Mesodermal cell (in vitro differentiated cells): Measurements from ENCODE around the gene EPB41L4A.

ENCODE experiments used
- H3K27ac ChIP-seq: 2 replicates; pipeline ENCODE4 v1.7.0; 2013; ENCODE audit warnings: mild to moderate bottlenecking, low read depth, low read length, moderate library complexity; ENCODE audit not compliant: severe bottlenecking
- H3K36me3 ChIP-seq: 2 replicates; pipeline ENCODE4 v1.7.1; 2013; ENCODE audit warnings: mild to moderate bottlenecking, low read length, moderate library complexity; ENCODE audit not compliant: control insufficient read depth, insufficient read depth
- H3K4me1 ChIP-seq: one replicate; pipeline ENCODE4 v1.7.1; 2013; ENCODE audit warnings: mild to moderate bottlenecking, low read length; ENCODE audit not compliant: insufficient read depth, control insufficient read depth, poor library complexity, severe bottlenecking
- H3K4me3 ChIP-seq: 2 replicates; pipeline ENCODE4 v1.7.0; 2013; ENCODE audit warnings: low read length, control low read depth, mild to moderate bottlenecking; ENCODE audit not compliant: insufficient read depth, poor library complexity, severe bottlenecking; ENCODE audit errors: extremely low read depth
- H3K9me3 ChIP-seq: 2 replicates; pipeline ENCODE4 v1.7.1; 2013; ENCODE audit warnings: mild to moderate bottlenecking, low read length, moderate library complexity; ENCODE audit not compliant: control insufficient read depth
- WGBS, 2 experiments: methylation state at CpG; one replicate each; pipeline ENCODE4 v1.1.5; 2013; ENCODE audit warnings: missing lambda C conversion rate in 2 of 2; ENCODE audit not compliant: insufficient coverage in 2 of 2; 5-methylcytosine and 5-hydroxymethylcytosine counted together

The EPB41L4A gene

DNA sequence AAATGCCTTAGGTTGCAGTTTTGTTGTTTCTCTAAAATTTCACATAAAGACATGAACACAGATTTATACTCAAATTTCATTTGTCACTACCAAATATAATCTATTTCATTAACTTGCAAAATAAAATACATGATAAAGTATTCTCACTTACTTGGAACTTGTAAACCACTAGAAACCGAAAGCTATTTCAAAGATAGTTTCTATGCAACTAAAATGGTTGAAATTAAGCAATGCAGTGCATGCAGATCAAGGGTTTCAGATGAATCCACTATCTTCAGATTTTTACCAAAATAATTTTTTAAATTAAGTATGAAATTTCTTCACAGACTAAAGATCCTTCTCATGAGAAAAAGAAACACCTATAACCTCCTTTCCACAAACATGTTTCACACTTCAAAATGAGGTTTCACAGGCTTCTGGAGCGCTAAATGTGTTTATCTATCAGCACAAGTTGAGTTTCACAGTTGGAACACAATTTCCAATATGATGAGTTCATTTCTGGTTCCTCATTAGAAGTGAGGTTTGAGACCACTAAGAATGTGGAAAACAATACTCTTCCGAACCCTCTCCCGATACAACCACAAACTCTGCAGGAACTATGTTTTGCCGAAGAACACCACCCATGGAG, 63.9 kb downstream of the EPB41L4A start:
- no peaks in the 10 kb centered on the region for H3K4me1 ChIP-seq
- no peak overlapping the region for H3K27ac ChIP-seq
- no peaks in the 10 kb centered on the region for H3K9me3 ChIP-seq
- H3K36me3 ChIP-seq = no peaks in the 10 kb centered on the region
- 86 to 100% methylated on average over 1 of the region's 5 CpGs for WGBS, 2 experiments
- H3K4me3 ChIP-seq = no peak overlapping the region

DNA sequence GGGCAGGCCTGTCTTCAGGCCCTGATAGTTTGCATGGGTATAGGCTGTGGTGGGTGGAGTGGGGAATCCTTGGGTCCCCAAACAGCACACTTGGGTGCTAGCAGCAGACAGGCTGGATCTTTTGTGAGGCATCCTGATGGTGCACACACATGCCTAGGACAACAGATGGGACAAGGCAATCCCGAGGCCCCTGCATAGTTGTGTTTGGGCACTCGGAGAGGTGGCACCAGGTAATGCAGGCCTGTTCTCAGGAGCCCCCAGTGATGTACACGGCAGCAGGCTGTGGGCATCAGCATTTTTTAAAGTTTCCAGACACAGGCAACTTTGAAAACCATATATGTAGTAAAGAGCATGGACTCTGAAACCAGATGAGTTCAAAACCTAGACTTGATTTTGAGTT, 65.4 kb downstream of the EPB41L4A start:
- WGBS, 2 experiments = 45 to 79% methylated on average over 2 of the region's 3 CpGs
- H3K27ac ChIP-seq = no peak overlapping the region

DNA sequence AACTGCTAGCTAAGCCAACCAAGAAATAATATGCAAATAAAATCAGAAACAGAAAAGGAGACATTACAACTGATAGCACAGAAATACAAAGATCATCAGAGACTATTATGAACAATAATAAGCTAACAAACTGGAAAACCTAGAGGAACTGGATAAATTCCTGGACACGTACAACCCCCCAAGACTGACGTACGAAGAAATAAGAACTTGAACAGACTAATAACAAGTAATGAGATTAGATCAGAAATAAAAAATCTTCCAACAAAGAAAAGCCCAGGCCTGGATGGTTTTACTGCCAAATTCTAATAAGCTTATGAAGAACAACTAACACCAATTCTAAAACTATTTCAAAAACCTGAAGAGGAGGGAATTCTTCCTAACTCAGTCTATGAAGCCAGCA, 67.9 kb downstream of the EPB41L4A start:
- no peaks in the 10 kb centered on the region for H3K36me3 ChIP-seq
- no peaks in the 10 kb centered on the region for H3K9me3 ChIP-seq
- no CpG with 5 or more reads among the region's 3 CpGs for WGBS, 2 experiments
- no peak overlapping the region for H3K27ac ChIP-seq
- peaks cover 10% of the 10 kb centered on the region for H3K4me1 ChIP-seq
- H3K4me3 ChIP-seq = no peak overlapping the region

More for the DNA sequence above, 65.4 kb downstream of the EPB41L4A start:
- Histone ChIP-seq H3K4me3 (no peak overlapping the region), H3K9me3 (no peaks in the 10 kb centered on the region), H3K4me1 (no peaks in the 10 kb centered on the region), H3K36me3 (no peaks in the 10 kb centered on the region)

DNA sequence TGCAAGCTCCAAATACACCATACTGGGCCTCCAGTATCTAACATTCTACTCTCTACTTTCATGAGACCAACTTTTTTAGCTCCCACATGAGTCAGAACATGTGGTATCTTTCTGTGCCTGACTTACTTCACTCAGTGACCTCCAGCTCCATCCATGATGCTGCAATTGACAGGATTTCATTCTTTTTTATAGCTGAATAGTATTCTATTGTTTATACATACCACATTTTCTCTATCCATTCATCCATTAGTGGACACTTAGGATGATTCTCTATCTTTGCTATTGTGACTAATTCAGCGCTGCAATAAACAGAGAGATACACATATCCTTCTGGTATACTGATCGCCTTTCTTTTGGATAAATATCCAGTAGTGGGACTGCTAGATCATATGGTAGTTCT, 68.5 kb downstream of the EPB41L4A start:
- peaks cover 10% of the 10 kb centered on the region for H3K4me1 ChIP-seq
- H3K36me3 ChIP-seq = no peaks in the 10 kb centered on the region
- H3K4me3 ChIP-seq = no peak overlapping the region
- H3K27ac ChIP-seq = no peak overlapping the region
- H3K9me3 ChIP-seq = no peaks in the 10 kb centered on the region
- WGBS, 2 experiments = no CpG with 5 or more reads among the region's 2 CpGs

DNA sequence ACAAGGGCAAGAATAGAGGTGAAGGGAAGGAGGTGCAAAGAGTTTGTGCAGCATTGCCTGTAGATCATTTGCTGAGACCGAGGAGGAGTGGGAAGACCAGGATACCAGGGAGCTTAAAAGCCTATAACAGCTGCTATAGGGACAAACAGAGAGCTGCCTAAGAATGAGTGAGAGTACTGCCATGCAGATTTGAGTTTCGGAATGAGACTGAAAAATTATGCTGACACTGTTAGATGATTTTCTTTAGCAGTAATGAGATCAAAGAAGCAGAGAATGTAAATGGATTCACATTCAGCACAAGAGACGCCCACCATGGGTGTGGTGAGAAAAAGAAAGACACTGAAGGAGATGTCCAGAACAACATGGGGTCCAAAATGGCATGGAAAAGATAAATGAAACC, 69.7 kb downstream of the EPB41L4A start:
- no peak overlapping the region for H3K4me3 ChIP-seq
- no peak overlapping the region for H3K27ac ChIP-seq
- WGBS, 2 experiments = 86 to 92% methylated on average over 3 of the region's 3 CpGs
- no peaks in the 10 kb centered on the region for H3K36me3 ChIP-seq
- peaks cover 10% of the 10 kb centered on the region for H3K4me1 ChIP-seq
- no peaks in the 10 kb centered on the region for H3K9me3 ChIP-seq

- 86 to 96% methylated on average over 1 to 2 of the region's 2 CpGs for WGBS, 2 experiments
Measured at GRCh38 chr5:112348915-112349314, 70.2 kb downstream of the EPB41L4A start.

GRCh38 chr5:112348387-112348786, 70.7 kb downstream of the EPB41L4A start:
- WGBS, 2 experiments = no CpG with 5 or more reads among the region's 4 CpGs

More at GRCh38 chr5:112348915-112349314, 70.2 kb downstream of the EPB41L4A start:
- no peaks in the 10 kb centered on the region for H3K36me3 ChIP-seq
- no peak overlapping the region for H3K27ac ChIP-seq
- peaks cover 10% of the 10 kb centered on the region for H3K4me1 ChIP-seq
- H3K9me3 ChIP-seq = no peaks in the 10 kb centered on the region
- H3K4me3 ChIP-seq = no peak overlapping the region

GRCh38 chr5:112346411-112347044, 72.5 kb downstream of the EPB41L4A start:
- H3K4me1 ChIP-seq = peaks cover 10% of the 10 kb centered on the region
- H3K36me3 ChIP-seq = no peaks in the 10 kb centered on the region
- H3K4me3 ChIP-seq = no peak overlapping the region
- 0 to 42% methylated on average over 1 to 2 of the region's 3 CpGs for WGBS, 2 experiments
- no peak overlapping the region for H3K27ac ChIP-seq
- no peaks in the 10 kb centered on the region for H3K9me3 ChIP-seq

More at GRCh38 chr5:112348387-112348786, 70.7 kb downstream of the EPB41L4A start:
- Histone ChIP-seq H3K9me3 (no peaks in the 10 kb centered on the region), H3K4me1 (peaks cover 10% of the 10 kb centered on the region), H3K27ac (no peak overlapping the region), H3K36me3 (no peaks in the 10 kb centered on the region), H3K4me3 (no peak overlapping the region)

DNA sequence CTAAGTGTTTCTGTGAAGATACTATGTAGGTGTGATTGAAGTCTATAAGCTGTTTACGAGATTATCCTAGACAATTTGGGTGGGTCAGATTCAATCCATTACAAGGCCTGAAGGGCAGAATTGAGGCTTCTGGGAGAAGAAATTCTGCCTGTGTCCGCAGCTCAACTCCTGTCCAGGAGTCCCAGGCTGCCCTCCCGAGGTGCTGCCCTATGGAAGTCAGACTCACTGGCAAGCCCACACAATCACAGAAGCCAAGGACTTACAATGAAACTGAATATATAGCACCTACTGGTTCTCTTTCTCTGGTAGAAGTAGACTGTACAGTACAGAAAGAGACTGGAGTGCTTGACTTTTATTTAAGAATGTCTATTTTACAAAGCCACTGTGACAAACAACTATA, 74.5 kb downstream of the EPB41L4A start:
- 87 to 100% methylated on average over 2 to 3 of the region's 3 CpGs for WGBS, 2 experiments
- H3K27ac ChIP-seq = no peak overlapping the region
- H3K36me3 ChIP-seq = no peaks in the 10 kb centered on the region
- no peak overlapping the region for H3K4me3 ChIP-seq
- peaks cover 10% of the 10 kb centered on the region for H3K4me1 ChIP-seq
- H3K9me3 ChIP-seq = no peaks in the 10 kb centered on the region

GRCh38 chr5:112342389-112342788, 76.7 kb downstream of the EPB41L4A start:
- WGBS, 2 experiments = 43 to 78% methylated on average over 2 of the region's 3 CpGs
- peaks cover 10% of the 10 kb centered on the region for H3K4me1 ChIP-seq
- H3K27ac ChIP-seq = no peak overlapping the region

DNA sequence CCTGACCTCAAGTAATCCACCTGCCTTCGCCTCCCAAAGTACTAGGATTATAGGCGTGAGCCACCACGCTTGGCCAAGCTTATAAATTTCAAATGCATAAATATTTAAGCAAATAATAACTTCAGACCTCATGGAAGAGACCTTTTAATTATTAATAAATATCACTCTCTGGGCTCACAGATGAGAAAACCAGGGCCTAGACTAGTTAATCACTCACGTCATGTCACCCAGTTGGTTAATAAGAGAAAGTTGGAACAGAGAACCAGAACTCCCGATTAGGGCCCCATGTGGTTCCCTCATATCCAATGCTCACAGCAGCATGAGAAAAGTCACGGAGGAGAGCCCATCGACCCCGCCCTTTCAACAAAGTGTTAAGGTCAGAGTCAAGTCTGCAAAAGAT, 79.3 kb downstream of the EPB41L4A start:
- peaks cover 10% of the 10 kb centered on the region for H3K4me1 ChIP-seq
- H3K36me3 ChIP-seq = no peaks in the 10 kb centered on the region
- WGBS, 2 experiments = 80 to 94% methylated on average over 3 to 5 of the region's 8 CpGs
- H3K4me3 ChIP-seq = no peak overlapping the region
- no peak overlapping the region for H3K27ac ChIP-seq
- H3K9me3 ChIP-seq = no peaks in the 10 kb centered on the region

More at GRCh38 chr5:112342389-112342788, 76.7 kb downstream of the EPB41L4A start:
- Histone ChIP-seq H3K4me3 (no peak overlapping the region), H3K36me3 (no peaks in the 10 kb centered on the region), H3K9me3 (no peaks in the 10 kb centered on the region)
